ENCODE results near the gene DDX39B.
"Not testable (repeated sequence)": the region's sequence is repeated elsewhere in the genome, so short reads cannot be mapped to it uniquely, and the experiment has no call there.

DDX39B gene
- 22.1 to 81.8 (median 34.0) reads per million in 18 experiments for total RNA-seq

DNA sequence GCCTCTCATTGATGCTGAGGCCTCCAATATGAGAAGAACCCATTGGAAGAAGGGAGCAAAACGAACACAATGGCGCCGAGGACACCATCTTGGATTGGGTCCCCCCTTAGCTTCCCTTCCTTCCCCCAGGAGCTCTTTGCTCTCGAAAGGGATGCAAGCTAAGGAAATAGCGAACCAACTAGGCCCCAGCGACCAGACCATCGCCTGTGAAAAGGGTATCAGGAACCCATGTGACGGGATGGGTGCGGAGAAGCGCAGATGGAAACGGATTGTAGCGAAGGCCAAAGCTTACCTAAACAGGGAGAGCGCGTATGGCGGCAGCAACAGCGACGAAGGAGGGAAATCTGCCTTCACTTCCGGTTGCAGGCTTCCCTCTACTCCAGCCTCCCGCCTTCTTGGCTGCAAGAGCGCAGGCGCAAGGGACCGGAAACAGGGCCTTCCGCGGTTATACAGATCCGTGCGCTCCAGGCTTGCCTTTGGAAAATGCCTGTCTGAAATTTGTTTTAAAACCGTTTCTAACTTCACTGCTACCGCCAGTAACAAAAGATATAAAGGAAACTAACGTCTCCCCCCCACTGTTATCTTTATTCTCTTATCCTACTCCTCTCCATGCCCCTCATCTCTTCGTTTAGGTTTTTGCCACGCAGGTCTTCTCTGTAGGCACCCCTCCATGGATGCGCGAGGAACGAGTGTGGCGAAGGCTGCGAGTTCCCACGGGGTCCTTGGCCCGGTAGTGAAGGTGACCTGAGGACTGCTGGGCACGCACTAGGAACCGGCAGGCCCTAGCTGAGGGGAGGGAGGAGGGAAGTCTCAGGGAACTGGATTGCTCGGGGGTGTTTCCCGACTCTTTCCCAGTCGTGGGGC lies at the start of gene DDX39B:
Gene DDX39B (minus strand): TSS at position 346 of the 864 bp plus-strand sequence. CDS start 1,471 bp downstream, outside the sequence.
- DNase-seq = peak; percentile 97 to 99

DNA sequence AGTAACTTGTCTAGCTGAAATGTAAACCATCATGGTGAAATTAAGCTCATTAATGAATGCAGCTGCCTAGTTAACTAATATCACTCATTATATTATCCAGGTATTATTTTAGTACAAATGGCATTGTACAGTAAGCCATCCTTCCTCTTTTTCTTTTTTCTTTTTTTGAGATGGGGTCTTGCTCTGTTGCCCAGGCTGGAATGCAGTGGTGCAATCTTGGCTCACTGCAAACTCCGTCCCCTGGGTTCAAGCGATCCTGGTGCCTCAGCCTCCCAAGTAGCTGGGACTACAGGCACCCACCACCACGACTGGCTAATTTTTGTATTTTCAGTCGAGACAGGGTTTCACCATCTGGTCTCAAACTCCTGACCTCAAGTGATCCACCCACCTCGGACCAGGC lies 48.9 kb upstream of the DDX39B start:
- not testable (repeated sequence) for DNase-seq

GRCh38 chr6:31588871-31589650 lies 47.3 kb upstream of the DDX39B start:
- peak; percentile 67 to 79 for DNase-seq

GRCh38 chr6:31587791-31588777 lies 46.3 kb upstream of the DDX39B start:
- DNase-seq = peak in 1 of 2 donors; percentile 41

DNA sequence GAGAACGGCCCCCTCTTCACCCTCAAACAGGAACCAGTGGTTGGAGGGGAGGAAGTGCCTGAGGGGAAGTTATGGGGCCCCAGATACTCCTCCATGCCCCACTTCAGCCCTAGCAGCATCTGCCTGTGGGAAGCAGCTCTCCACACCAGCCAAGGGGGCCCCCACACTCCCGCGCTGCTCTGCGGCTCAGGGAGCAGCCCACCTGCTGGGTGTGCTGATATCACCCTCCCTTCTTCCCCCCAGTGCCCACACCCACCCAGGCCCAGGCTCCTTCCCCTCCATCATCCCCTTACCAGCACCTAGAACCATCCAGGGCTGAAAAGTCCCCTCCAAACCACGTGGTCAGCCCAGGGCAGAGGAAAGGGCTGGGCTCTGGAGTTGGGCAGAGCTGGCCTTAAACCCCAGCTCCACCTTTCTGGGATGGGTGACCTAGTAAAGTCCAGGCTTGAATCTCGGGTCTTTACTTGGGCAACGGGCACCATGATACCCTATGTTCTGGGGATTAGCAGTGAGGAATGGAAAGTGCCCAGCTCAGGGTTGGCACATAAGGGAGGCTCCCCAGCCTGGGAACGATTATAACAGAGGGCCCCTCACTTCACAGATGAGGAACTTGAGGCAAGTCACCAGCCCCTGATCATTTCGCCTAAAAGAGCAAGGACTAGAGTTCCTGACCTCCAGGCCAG lies 44.9 kb upstream of the DDX39B start:
- peak; percentile 79 to 83 for DNase-seq

DNA sequence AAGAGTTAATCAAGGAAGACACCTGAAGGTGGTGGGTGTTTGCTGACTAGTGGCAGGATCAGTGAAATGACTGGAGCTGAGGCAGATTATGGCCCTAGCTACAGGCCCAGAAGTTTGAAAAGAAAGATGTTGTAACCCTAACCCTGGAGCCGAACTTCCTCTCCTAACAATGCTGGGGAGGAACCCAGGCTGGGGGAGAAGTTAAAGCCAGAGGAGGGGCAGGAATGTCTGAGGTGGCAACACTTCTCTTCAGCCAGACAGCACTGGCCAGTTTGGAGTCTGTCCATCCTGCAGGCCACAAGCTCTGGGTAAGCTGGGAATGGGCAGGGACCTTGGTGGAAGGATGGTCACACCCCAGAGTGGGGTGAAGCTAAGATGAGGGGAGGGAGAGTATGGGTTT lies 44.2 kb upstream of the DDX39B start, which contains the start of gene LST1:
Gene LST1 (plus strand): TSS at position 270 of the 400 bp plus-strand sequence. CDS start 1,023 bp downstream, outside the sequence.
- peak; percentile 85 to 91 for DNase-seq

- DNase-seq = peak; percentile 27 to 34
These were observed 43.7 kb upstream of the DDX39B start for GRCh38 chr6:31585491-31585890.

DNA sequence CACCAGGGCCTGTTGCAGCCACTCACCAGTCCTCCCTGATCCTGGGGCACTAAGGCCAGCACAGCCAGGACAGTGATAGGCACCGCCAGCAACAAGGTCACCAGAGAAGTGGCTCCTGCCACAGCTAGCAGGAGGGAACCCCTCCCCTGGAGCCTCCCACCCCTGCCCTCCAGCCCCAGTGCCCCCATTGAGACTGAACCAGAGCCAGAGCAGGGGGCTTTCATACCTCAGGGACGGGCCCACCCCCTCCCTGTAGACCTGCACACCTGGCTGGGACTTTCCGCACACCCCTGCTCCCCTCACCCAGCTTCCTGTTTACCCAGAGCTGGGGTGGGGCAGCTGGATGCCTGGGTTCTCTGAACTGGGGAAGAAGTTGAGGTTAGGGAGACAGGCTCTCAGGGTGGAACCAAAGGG lies 40.4 kb upstream of the DDX39B start, which contains the start of gene LTB:
Gene LTB (minus strand): TSS at position 195 of the 414 bp plus-strand sequence. CDS start 7 bp downstream, at position 188.
- no peak for DNase-seq

GRCh38 chr6:31581434-31582229 lies 39.8 kb upstream of the DDX39B start:
- no peak for DNase-seq

DNA sequence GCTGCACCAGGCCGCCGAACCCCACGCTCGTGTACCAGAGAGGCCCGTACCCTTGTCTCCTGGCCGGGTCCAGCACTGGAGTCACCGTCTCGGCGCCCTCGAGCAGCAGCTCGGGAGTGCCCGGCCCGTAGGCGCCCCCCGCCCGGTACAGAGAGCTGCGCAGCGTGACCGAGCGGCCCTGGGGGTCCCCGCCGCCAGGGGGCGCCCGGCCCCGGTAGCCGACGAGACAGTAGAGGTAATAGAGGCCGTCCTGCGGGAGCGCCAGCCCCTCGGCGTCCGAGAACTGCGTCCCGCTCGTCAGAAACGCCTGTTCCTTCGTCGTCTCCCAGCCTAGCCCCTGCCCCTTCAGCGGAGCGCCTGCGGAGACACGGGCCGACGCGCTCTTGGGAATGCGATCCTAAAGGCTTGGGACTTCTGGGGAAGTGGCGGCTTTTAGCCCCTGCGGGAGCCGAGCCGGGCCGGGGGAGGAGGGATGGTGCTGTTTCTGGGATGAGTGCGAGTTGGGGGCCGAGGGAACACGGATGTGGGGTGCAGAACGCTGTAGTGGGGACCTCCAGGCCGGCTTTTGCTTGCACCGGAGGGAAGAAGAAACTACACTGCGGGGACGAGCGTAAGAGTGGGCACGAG lies 39.1 kb upstream of the DDX39B start:
- DNase-seq = peak; percentile 74 to 82

DNA sequence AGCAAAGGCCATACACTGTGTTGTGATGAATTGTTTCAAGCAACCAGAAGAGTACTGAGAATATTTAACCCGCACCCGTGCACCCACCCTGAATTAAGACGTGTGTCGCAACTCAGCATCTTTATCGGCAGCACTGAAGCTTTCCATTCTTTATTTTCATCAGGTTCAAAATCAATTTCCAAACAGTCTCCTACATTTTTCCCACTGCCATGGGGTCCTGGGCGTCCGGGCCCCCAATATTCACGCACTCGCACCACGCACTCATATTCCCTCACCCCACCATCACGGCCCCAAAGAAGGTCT lies 38.6 kb upstream of the DDX39B start:
- DNase-seq = no peak

- DNase-seq = no peak
These were observed 38.0 kb upstream of the DDX39B start for GRCh38 chr6:31579546-31580437.

- no peak for DNase-seq
These were observed 37.3 kb upstream of the DDX39B start for GRCh38 chr6:31579119-31579505.

DNA sequence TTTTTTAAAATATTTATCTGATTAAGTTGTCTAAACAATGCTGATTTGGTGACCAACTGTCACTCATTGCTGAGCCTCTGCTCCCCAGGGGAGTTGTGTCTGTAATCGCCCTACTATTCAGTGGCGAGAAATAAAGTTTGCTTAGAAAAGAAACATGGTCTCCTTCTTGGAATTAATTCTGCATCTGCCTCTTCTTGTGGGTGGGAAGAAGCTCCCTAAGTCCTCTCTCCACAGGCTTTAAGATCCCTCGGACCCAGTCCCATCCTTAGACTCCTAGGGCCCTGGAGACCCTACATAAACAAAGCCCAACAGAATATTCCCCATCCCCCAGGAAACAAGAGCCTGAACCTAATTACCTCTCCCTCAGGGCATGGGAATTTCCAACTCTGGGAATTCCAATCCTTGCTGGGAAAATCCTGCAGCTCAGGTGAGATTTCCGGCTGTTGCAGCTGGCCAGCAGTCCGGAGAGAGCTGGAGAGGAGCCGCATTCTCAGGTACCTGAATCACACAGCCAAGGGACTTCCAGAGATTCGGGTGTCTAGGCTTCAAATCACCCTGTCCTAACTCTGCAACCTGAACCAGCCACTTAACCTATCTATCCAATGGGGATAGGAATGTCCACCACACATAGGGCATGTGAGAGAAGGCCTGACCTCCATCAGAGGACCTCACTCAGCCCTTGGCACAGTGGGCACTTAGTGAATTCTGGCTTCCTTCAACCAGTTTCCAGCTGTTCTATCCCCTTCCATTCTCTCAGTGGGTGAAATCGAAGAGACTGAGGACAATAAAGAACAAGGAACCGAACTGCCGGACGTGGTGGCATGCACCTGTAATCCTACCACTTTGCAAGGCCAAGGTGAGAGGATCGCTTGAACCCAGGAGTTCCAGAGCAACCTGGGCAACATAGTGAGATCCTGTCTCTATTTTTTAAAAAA lies 36.6 kb upstream of the DDX39B start:
- DNase-seq = no peak

DNA sequence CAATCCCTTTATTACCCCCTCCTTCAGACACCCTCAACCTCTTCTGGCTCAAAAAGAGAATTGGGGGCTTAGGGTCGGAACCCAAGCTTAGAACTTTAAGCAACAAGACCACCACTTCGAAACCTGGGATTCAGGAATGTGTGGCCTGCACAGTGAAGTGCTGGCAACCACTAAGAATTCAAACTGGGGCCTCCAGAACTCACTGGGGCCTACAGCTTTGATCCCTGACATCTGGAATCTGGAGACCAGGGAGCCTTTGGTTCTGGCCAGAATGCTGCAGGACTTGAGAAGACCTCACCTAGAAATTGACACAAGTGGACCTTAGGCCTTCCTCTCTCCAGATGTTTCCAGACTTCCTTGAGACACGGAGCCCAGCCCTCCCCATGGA lies 35.8 kb upstream of the DDX39B start:
- no peak for DNase-seq

DNA sequence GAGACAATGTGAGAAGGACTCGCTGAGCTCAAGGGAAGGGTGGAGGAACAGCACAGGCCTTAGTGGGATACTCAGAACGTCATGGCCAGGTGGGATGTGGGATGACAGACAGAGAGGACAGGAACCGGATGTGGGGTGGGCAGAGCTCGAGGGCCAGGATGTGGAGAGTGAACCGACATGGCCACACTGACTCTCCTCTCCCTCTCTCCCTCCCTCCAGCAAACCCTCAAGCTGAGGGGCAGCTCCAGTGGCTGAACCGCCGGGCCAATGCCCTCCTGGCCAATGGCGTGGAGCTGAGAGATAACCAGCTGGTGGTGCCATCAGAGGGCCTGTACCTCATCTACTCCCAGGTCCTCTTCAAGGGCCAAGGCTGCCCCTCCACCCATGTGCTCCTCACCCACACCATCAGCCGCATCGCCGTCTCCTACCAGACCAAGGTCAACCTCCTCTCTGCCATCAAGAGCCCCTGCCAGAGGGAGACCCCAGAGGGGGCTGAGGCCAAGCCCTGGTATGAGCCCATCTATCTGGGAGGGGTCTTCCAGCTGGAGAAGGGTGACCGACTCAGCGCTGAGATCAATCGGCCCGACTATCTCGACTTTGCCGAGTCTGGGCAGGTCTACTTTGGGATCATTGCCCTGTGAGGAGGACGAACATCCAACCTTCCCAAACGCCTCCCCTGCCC lies 35.2 kb upstream of the DDX39B start:
- DNase-seq = no peak

DNA sequence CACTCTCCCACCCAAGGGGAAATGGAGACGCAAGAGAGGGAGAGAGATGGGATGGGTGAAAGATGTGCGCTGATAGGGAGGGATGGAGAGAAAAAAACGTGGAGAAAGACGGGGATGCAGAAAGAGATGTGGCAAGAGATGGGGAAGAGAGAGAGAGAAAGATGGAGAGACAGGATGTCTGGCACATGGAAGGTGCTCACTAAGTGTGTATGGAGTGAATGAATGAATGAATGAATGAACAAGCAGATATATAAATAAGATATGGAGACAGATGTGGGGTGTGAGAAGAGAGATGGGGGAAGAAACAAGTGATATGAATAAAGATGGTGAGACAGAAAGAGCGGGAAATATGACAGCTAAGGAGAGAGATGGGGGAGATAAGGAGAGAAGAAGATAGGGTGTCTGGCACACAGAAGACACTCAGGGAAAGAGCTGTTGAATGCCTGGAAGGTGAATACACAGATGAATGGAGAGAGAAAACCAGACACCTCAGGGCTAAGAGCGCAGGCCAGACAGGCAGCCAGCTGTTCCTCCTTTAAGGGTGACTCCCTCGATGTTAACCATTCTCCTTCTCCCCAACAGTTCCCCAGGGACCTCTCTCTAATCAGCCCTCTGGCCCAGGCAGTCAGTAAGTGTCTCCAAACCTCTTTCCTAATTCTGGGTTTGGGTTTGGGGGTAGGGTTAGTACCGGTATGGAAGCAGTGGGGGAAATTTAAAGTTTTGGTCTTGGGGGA lies 34.3 kb upstream of the DDX39B start:
- DNase-seq = no peak

Data from inflammatory macrophage (primary cell).